Stimulated activated naive B cell treated with anti-CD40 and anti-IgM and Interleukin-4, amounts not matched to agents 10 μg/mL and 1 μg/mL and 100 μg/mL, for 72 hours (primary cell): ENCODE measurements around the gene ASTN2.

Source experiments
- ATAC-seq, 2 donors: fragments of 150-1000 bp; cut with Tn5 transposase; replicated peaks; 2 replicates each; pipeline ENCODE4 v1.10.0; 2021; ENCODE audit warnings: moderate library complexity in 1 of 2
- DNase-seq: peaks from one replicate; pipeline ENCODE4 v3.0.0; 2021
- H3K27ac Mint-ChIP-seq: one replicate; pipeline ENCODE4 v1.8.0; 2022; ENCODE audit warnings: mild to moderate bottlenecking, mixed read lengths
- H3K27me3 Mint-ChIP-seq, 2 donors: one replicate each; pipeline ENCODE4 v1.8.0; 2022; ENCODE audit warnings: mixed read lengths in 2 of 2
- H3K36me3 Mint-ChIP-seq, 2 donors: one replicate each; pipeline ENCODE4 v1.8.0; 2022; ENCODE audit warnings: mixed read lengths in 2 of 2, mild to moderate bottlenecking in 1 of 2
- H3K4me1 Mint-ChIP-seq, 2 donors: one replicate each; pipeline ENCODE4 v1.8.0; 2022; ENCODE audit warnings: mixed read lengths in 2 of 2, mild to moderate bottlenecking in 1 of 2
- H3K4me3 Mint-ChIP-seq, 2 donors: one replicate each; pipeline ENCODE4 v1.8.0; 2022; ENCODE audit warnings: mild to moderate bottlenecking in 2 of 2, mixed read lengths in 2 of 2, moderate library complexity in 1 of 2
- H3K9me3 Mint-ChIP-seq, 2 donors: one replicate each; pipeline ENCODE4 v1.8.0; 2022; ENCODE audit warnings: mixed read lengths in 2 of 2, mild to moderate bottlenecking in 1 of 2

The ASTN2 gene

GRCh38 chr9:116558035-116558434 is 856.8 kb downstream of the ASTN2 start:
- DNase-seq (no peak), ATAC-seq (no peak)
- Mint-ChIP-seq H3K36me3 (no peaks in the 10 kb centered on the region), H3K27me3 (no peaks in the 10 kb centered on the region), H3K9me3 (peaks cover 0 to 2% of the 10 kb centered on the region in 2 donors), H3K27ac (no peak overlapping the region), H3K4me3 (no peak overlapping the region), H3K4me1 (no peaks in the 10 kb centered on the region)

GRCh38 chr9:116555556-116556155 is 859.2 kb downstream of the ASTN2 start:
- DNase-seq (no peak), ATAC-seq (no peak)
- no peak overlapping the region for H3K27ac Mint-ChIP-seq
- H3K27me3 Mint-ChIP-seq, result no peaks in the 10 kb centered on the region
- H3K9me3 Mint-ChIP-seq, result no peaks in the 10 kb centered on the region
- H3K36me3 Mint-ChIP-seq, result no peaks in the 10 kb centered on the region
- no peaks in the 10 kb centered on the region for H3K4me1 Mint-ChIP-seq
- H3K4me3 Mint-ChIP-seq, result no peak overlapping the region

GRCh38 chr9:116555119-116555518 is 859.7 kb downstream of the ASTN2 start:
- H3K4me3 Mint-ChIP-seq, result no peak overlapping the region
- ATAC-seq, result no peak
- H3K9me3 Mint-ChIP-seq, result no peaks in the 10 kb centered on the region
- H3K4me1 Mint-ChIP-seq, result no peaks in the 10 kb centered on the region
- no peaks in the 10 kb centered on the region for H3K36me3 Mint-ChIP-seq
- DNase-seq, result no peak
- no peaks in the 10 kb centered on the region for H3K27me3 Mint-ChIP-seq
- H3K27ac Mint-ChIP-seq, result no peak overlapping the region

GRCh38 chr9:116550696-116551436 is 864.0 kb downstream of the ASTN2 start:
- Mint-ChIP-seq H3K36me3 (no peaks in the 10 kb centered on the region), H3K9me3 (no peaks in the 10 kb centered on the region), H3K27ac (no peak overlapping the region), H3K4me3 (no peak overlapping the region), H3K27me3 (no peaks in the 10 kb centered on the region), H3K4me1 (peaks cover 0 to 5% of the 10 kb centered on the region in 2 donors)
- DNase-seq, result no peak
- no peak for ATAC-seq

GRCh38 chr9:116549786-116550660 is 864.8 kb downstream of the ASTN2 start:
- Mint-ChIP-seq H3K9me3 (no peaks in the 10 kb centered on the region), H3K4me3 (no peak overlapping the region), H3K27ac (no peak overlapping the region), H3K36me3 (no peaks in the 10 kb centered on the region), H3K4me1 (peaks cover 0 to 5% of the 10 kb centered on the region in 2 donors), H3K27me3 (no peaks in the 10 kb centered on the region)
- no peak for DNase-seq
- ATAC-seq, result no peak

- Mint-ChIP-seq H3K27ac (no peak overlapping the region), H3K36me3 (no peaks in the 10 kb centered on the region), H3K27me3 (no peaks in the 10 kb centered on the region), H3K4me3 (no peak overlapping the region), H3K9me3 (no peaks in the 10 kb centered on the region), H3K4me1 (peaks cover 0 to 5% of the 10 kb centered on the region in 2 donors)
- DNase-seq, result no peak
- no peak for ATAC-seq
Observed at GRCh38 chr9:116549061-116549664, 865.7 kb downstream of the ASTN2 start.

GRCh38 chr9:116547729-116548426 is 867.0 kb downstream of the ASTN2 start:
- no peak overlapping the region for H3K4me3 Mint-ChIP-seq
- peaks cover 0 to 5% of the 10 kb centered on the region in 2 donors for H3K4me1 Mint-ChIP-seq
- no peaks in the 10 kb centered on the region for H3K36me3 Mint-ChIP-seq
- H3K27ac Mint-ChIP-seq, result no peak overlapping the region
- no peaks in the 10 kb centered on the region for H3K27me3 Mint-ChIP-seq
- H3K9me3 Mint-ChIP-seq, result no peaks in the 10 kb centered on the region
- no peak for DNase-seq
- ATAC-seq, result no peak

GRCh38 chr9:116546711-116547581 is 867.9 kb downstream of the ASTN2 start:
- Mint-ChIP-seq H3K4me3 (no peak overlapping the region), H3K36me3 (no peaks in the 10 kb centered on the region), H3K4me1 (peaks cover 0 to 5% of the 10 kb centered on the region in 2 donors), H3K27me3 (no peaks in the 10 kb centered on the region), H3K9me3 (no peaks in the 10 kb centered on the region), H3K27ac (no peak overlapping the region)
- DNase-seq (no peak), ATAC-seq (no peak)

- Mint-ChIP-seq H3K4me3 (no peak overlapping the region), H3K27ac (no peak overlapping the region), H3K9me3 (no peaks in the 10 kb centered on the region), H3K27me3 (no peaks in the 10 kb centered on the region), H3K36me3 (no peaks in the 10 kb centered on the region), H3K4me1 (peaks cover 0 to 5% of the 10 kb centered on the region in 2 donors)
- no peak for DNase-seq
- ATAC-seq, result no peak
Observed at GRCh38 chr9:116544896-116545295, 870.0 kb downstream of the ASTN2 start.

- no peak for ATAC-seq
- Mint-ChIP-seq H3K9me3 (peaks cover 0 to 1% of the 10 kb centered on the region in 2 donors), H3K4me3 (no peak overlapping the region)
Observed at GRCh38 chr9:116543731-116544400, 871.0 kb downstream of the ASTN2 start.

GRCh38 chr9:116541402-116541801 is 873.5 kb downstream of the ASTN2 start:
- Mint-ChIP-seq H3K27ac (no peak overlapping the region), H3K36me3 (no peaks in the 10 kb centered on the region), H3K4me1 (no peaks in the 10 kb centered on the region), H3K4me3 (no peak overlapping the region), H3K9me3 (peaks cover 0 to 6% of the 10 kb centered on the region in 2 donors), H3K27me3 (peaks cover 0 to 5% of the 10 kb centered on the region in 2 donors)
- DNase-seq (no peak), ATAC-seq (no peak)

More at GRCh38 chr9:116543731-116544400, 871.0 kb downstream of the ASTN2 start:
- H3K27ac Mint-ChIP-seq, result no peak overlapping the region
- peaks cover 0 to 3% of the 10 kb centered on the region in 2 donors for H3K27me3 Mint-ChIP-seq
- DNase-seq, result no peak
- H3K36me3 Mint-ChIP-seq, result no peaks in the 10 kb centered on the region
- H3K4me1 Mint-ChIP-seq, result peaks cover 0 to 2% of the 10 kb centered on the region in 2 donors

- no peaks in the 10 kb centered on the region for H3K4me1 Mint-ChIP-seq
- ATAC-seq (no peak), DNase-seq (no peak)
- no peak overlapping the region for H3K27ac Mint-ChIP-seq
- peaks cover 0 to 5% of the 10 kb centered on the region in 2 donors for H3K27me3 Mint-ChIP-seq
- no peaks in the 10 kb centered on the region for H3K36me3 Mint-ChIP-seq
- H3K4me3 Mint-ChIP-seq, result no peak overlapping the region
- peaks cover 6 to 8% of the 10 kb centered on the region in 2 donors for H3K9me3 Mint-ChIP-seq
Observed at GRCh38 chr9:116539549-116539948, 875.3 kb downstream of the ASTN2 start.

GRCh38 chr9:116525611-116526010 is 889.2 kb downstream of the ASTN2 start:
- no peak for DNase-seq
- no peak for ATAC-seq
- Mint-ChIP-seq H3K4me1 (no peaks in the 10 kb centered on the region), H3K36me3 (peaks cover 2 to 5% of the 10 kb centered on the region in 2 donors), H3K9me3 (peaks cover 23 to 36% of the 10 kb centered on the region in 2 donors), H3K27ac (no peak overlapping the region), H3K4me3 (no peak overlapping the region), H3K27me3 (no peaks in the 10 kb centered on the region)
